H1 (cell line): ENCODE data around the gene ATP13A2. TPM values are rescaled to one million over a fixed set of nuclear protein-coding genes. Genes with fewer than 3 reads are reported as not detected.

Source experiments
- CTCF ChIA-PET: fragments of 300-600 bp; sonication (Branson Sonifier 250); formaldehyde crosslinking; loops from one replicate; lab custom pipeline; 2021; ENCODE audit not compliant: partially characterized antibody; lab: Charles Lee
- POLR2A ChIA-PET: fragments of 300-600 bp; sonication (Branson Sonifier 250); formaldehyde crosslinking; loops from one replicate; lab custom pipeline; 2021; ENCODE audit warnings: inconsistent platforms; ENCODE audit not compliant: partially characterized antibody; lab: Charles Lee
- DNase-seq, 2 experiments: peaks; one replicate each; pipeline versions ENCODE4 v3.0.0 to v3.0.0-alpha.2; 2010 to 2022; ENCODE audit warnings: low spot score in 2 of 2, low read depth in 1 of 2, mixed read lengths in 1 of 2
- FAIRE-seq: peaks from 2 replicates; lab custom pipeline; 2011; peaks lifted over from hg19 to GRCh38; lab: Jason Lieb, UNC
- H2AFZ ChIP-seq: 2 replicates; pipeline ENCODE4 v1.8.1; 2012; ENCODE audit warnings: low read length, inconsistent platforms
- H2AK5ac ChIP-seq: 2 replicates; pipeline ENCODE4 v1.6.1; 2013; ENCODE audit warnings: low read depth, low read length
- H2BK120ac ChIP-seq: replicated peaks from 2 replicates; pipeline ENCODE3; 2013; ENCODE audit warnings: low read depth, low read length, inconsistent platforms
- H2BK12ac ChIP-seq: 2 replicates; pipeline ENCODE4 v1.6.1; 2013; ENCODE audit warnings: low read depth, low read length
- H2BK15ac ChIP-seq: 2 replicates; pipeline ENCODE4 v1.6.1; 2013; ENCODE audit warnings: low read length
- H2BK20ac ChIP-seq: 2 replicates; pipeline ENCODE4 v1.6.1; 2013; ENCODE audit warnings: low read length
- H2BK5ac ChIP-seq: 2 replicates; pipeline ENCODE4 v1.6.1; 2013; ENCODE audit warnings: low read depth, low read length
- H3K14ac ChIP-seq: 2 replicates; pipeline ENCODE4 v1.6.1; 2013; ENCODE audit warnings: inconsistent platforms; ENCODE audit not compliant: insufficient read length
- H3K18ac ChIP-seq: 2 replicates; pipeline ENCODE4 v1.6.1; 2013; ENCODE audit warnings: low read length; ENCODE audit errors: extremely low read depth
- H3K23ac ChIP-seq: 2 replicates; pipeline ENCODE4 v1.6.1; 2013; ENCODE audit warnings: inconsistent platforms; ENCODE audit not compliant: insufficient read length
- H3K23me2 ChIP-seq: 2 replicates; pipeline ENCODE4 v1.6.1; 2013; ENCODE audit warnings: low read depth, low read length
- H3K27ac ChIP-seq: 2 replicates; pipeline ENCODE4 v1.6.1; 2011; ENCODE audit warnings: low read depth, low read length, inconsistent platforms
- H3K27me3 ChIP-seq, 4 experiments: replicated peaks in 1 of 4; 1 replicate in 1 of 4; 2 replicates in 3 of 4; pipeline versions ENCODE4 v1.6.1 to v1.8.1; 2011 to 2013; ENCODE audit warnings: low read length in 3 of 4, mild to moderate bottlenecking in 3 of 4, inconsistent platforms in 2 of 4, mixed read lengths in 2 of 4, moderate library complexity in 1 of 4; ENCODE audit not compliant: control insufficient read depth in 3 of 4, insufficient read depth in 3 of 4; ENCODE audit errors: extremely low read depth in 1 of 4
- H3K36me3 ChIP-seq, 4 experiments: 2 replicates each; pipeline versions ENCODE4 v1.6.1 to v1.8.1; 2011 to 2013; ENCODE audit warnings: mild to moderate bottlenecking in 4 of 4, low read length in 3 of 4, moderate library complexity in 2 of 4, control low read depth in 1 of 4, inconsistent platforms in 1 of 4; ENCODE audit not compliant: insufficient read depth in 4 of 4, control insufficient read depth in 2 of 4
- H3K4ac ChIP-seq: replicated peaks from 2 replicates; pipeline ENCODE3; 2013; ENCODE audit warnings: low read length, low read depth, mixed read lengths, inconsistent platforms; ENCODE audit not compliant: insufficient read length
- H3K4me1 ChIP-seq, 4 experiments: replicated peaks in 1 of 4; 1 replicate in 1 of 4; 2 replicates in 3 of 4; pipeline versions ENCODE4 v1.6.1 to v1.8.1; 2011 to 2013; ENCODE audit warnings: low read length in 3 of 4, inconsistent platforms in 2 of 4, mixed read lengths in 1 of 4; ENCODE audit not compliant: insufficient read depth in 4 of 4, control insufficient read depth in 3 of 4
- H3K4me2 ChIP-seq, 2 experiments: 2 replicates each; pipeline versions ENCODE4 v1.6.1 to v1.8.1; 2011 to 2013; ENCODE audit warnings: low read depth in 2 of 2, low read length in 2 of 2, control low read depth in 1 of 2, inconsistent platforms in 1 of 2, mild to moderate bottlenecking in 1 of 2; ENCODE audit not compliant: insufficient read depth in 1 of 2
- H3K4me3 ChIP-seq, 4 experiments: fragments of 200-600, 300-600 bp in 1 of 4; sonication (generic), shearing (Covaris generic), sonication (Bioruptor Twin) in 1 of 4; 2 replicates each; pipeline versions ENCODE4 v1.5.1 to v1.8.1; 2011 to 2016; ENCODE audit warnings: low read length in 4 of 4, low read depth in 3 of 4, control low read depth in 2 of 4, inconsistent platforms in 2 of 4, mild to moderate bottlenecking in 2 of 4, mixed read lengths in 1 of 4, moderate library complexity in 1 of 4; ENCODE audit not compliant: insufficient read depth in 2 of 4; ENCODE audit errors: extremely low read depth in 1 of 4
- H3K56ac ChIP-seq: replicated peaks from 2 replicates; pipeline ENCODE3; 2013; ENCODE audit warnings: low read depth, mild to moderate bottlenecking, mixed read lengths, low read length, inconsistent platforms; ENCODE audit not compliant: insufficient read length
- H3K79me1 ChIP-seq: 2 replicates; pipeline ENCODE4 v1.6.1; 2013; ENCODE audit warnings: low read depth, low read length, control low read depth
- H3K79me2 ChIP-seq, 2 experiments: 2 replicates each; pipeline versions ENCODE4 v1.6.1 to v1.8.1; 2012 to 2013; ENCODE audit warnings: low read length in 2 of 2, mild to moderate bottlenecking in 2 of 2, inconsistent platforms in 1 of 2; ENCODE audit not compliant: insufficient read depth in 2 of 2, control insufficient read depth in 1 of 2
- H3K9ac ChIP-seq, 4 experiments: replicated peaks in 1 of 4; 1 replicate in 1 of 4; 2 replicates in 3 of 4; pipeline versions ENCODE4 v1.6.1 to v1.8.1; 2011 to 2013; ENCODE audit warnings: low read depth in 3 of 4, low read length in 3 of 4, control low read depth in 2 of 4, mild to moderate bottlenecking in 2 of 4, moderate library complexity in 2 of 4, inconsistent platforms in 1 of 4; ENCODE audit errors: extremely low read depth in 1 of 4
- H3K9me3 ChIP-seq, 2 experiments: 2 replicates each; pipeline versions ENCODE4 v1.6.1 to v1.8.1; 2012 to 2013; ENCODE audit warnings: mild to moderate bottlenecking in 2 of 2, moderate library complexity in 2 of 2, control low read depth in 1 of 2, inconsistent platforms in 1 of 2, low read depth in 1 of 2, low read length in 1 of 2, mixed read lengths in 1 of 2; ENCODE audit not compliant: insufficient read depth in 2 of 2
- H4K20me1 ChIP-seq, 2 experiments: replicated peaks in 1 of 2; 2 replicates each; pipeline versions ENCODE3 to v1.8.1; 2011 to 2013; ENCODE audit warnings: inconsistent platforms in 2 of 2, low read length in 2 of 2, mild to moderate bottlenecking in 1 of 2; ENCODE audit not compliant: insufficient read depth in 2 of 2, control insufficient read depth in 1 of 2
- H4K5ac ChIP-seq: 2 replicates; pipeline ENCODE4 v1.6.1; 2013; ENCODE audit warnings: low read length, low read depth, mixed read lengths, inconsistent platforms; ENCODE audit not compliant: insufficient read length
- H4K8ac ChIP-seq: 2 replicates; pipeline ENCODE4 v1.8.0; 2013; ENCODE audit warnings: mild to moderate bottlenecking, moderate library complexity, low read length, inconsistent platforms; ENCODE audit not compliant: insufficient read depth; ENCODE audit errors: extremely low read depth
- H4K91ac ChIP-seq: replicated peaks from 2 replicates; pipeline ENCODE3; 2013; ENCODE audit warnings: low read length, mixed read lengths, inconsistent platforms; ENCODE audit not compliant: insufficient read length
- ASH2L ChIP-seq: fragments of 200-600, 300-600 bp; sonication (generic); IDR thresholded peaks from one replicate; pipeline ENCODE4 v1.7.1; 2017; ENCODE audit warnings: low read length
- CBX8 ChIP-seq: fragments of 300-800, 300-1000 bp; sonication (generic); IDR thresholded peaks from 2 replicates; pipeline ENCODE4 v1.7.1; 2016; ENCODE audit warnings: low read depth, low read length, borderline replicate concordance
- CHD1 ChIP-seq: IDR thresholded peaks from 2 replicates; pipeline ENCODE4 v1.6.1; 2012; ENCODE audit warnings: low read depth, low read length, improper control_type of control experiment
- CREB1 ChIP-seq: IDR thresholded peaks from 2 replicates; pipeline ENCODE4 v1.6.1; 2012; ENCODE audit warnings: inconsistent platforms
- HDAC2 ChIP-seq, 2 experiments: fragments of 300-600 bp in 1 of 2; sonication (generic) in 1 of 2; IDR thresholded peaks; 2 replicates each; pipeline ENCODE4 v1.6.1; 2011 to 2012; ENCODE audit warnings: low read depth in 2 of 2, low read length in 2 of 2, mild to moderate bottlenecking in 2 of 2, moderate library complexity in 2 of 2, borderline replicate concordance in 1 of 2, inconsistent platforms in 1 of 2
- POLR2A ChIP-seq, 2 experiments: IDR thresholded peaks; 1 replicate in 1 of 2; 2 replicates in 1 of 2; pipeline ENCODE4 v1.6.1; 2011; ENCODE audit warnings: low read depth in 2 of 2, low read length in 2 of 2, mild to moderate bottlenecking in 2 of 2; ENCODE audit errors: control extremely low read depth in 1 of 2
- POU5F1 ChIP-seq: IDR thresholded peaks from 2 replicates; pipeline ENCODE4 v1.6.1; 2011; ENCODE audit warnings: low read depth, mild to moderate bottlenecking, low read length, moderate library complexity
- SIX5 ChIP-seq: IDR thresholded peaks from 2 replicates; pipeline ENCODE4 v1.6.1; 2011; ENCODE audit warnings: mild to moderate bottlenecking, low read depth, low read length
- TAF1 ChIP-seq: IDR thresholded peaks from 2 replicates; pipeline ENCODE4 v1.6.1; 2011; ENCODE audit warnings: mild to moderate bottlenecking, low read depth, low read length
- TBP ChIP-seq: IDR thresholded peaks from 2 replicates; pipeline ENCODE4 v1.6.1; 2011; ENCODE audit warnings: low read depth, low read length, improper control_type of control experiment
- TCF12 ChIP-seq: IDR thresholded peaks from 2 replicates; pipeline ENCODE4 v1.6.1; 2011; ENCODE audit warnings: low read depth, mild to moderate bottlenecking, low read length
- WGBS, 2 experiments: shearing (Covaris generic) in 1 of 2; methylation state at CpG; one replicate each; pipeline versions ENCODE4 v1.1.6 to v1.1.7; 2013 to 2015; ENCODE audit warnings: low lambda C conversion rate in 2 of 2, mixed read lengths in 2 of 2, inconsistent platforms in 1 of 2, low coverage in 1 of 2, missing lambda C conversion rate in 1 of 2; ENCODE audit not compliant: insufficient replicate concordance in 2 of 2, insufficient coverage in 1 of 2, insufficient read length in 1 of 2; ENCODE audit errors: extremely low coverage in 1 of 2, missing lambda C conversion rate in 1 of 2; 5-methylcytosine and 5-hydroxymethylcytosine counted together
- polyA plus RNA-seq, 7 experiments: library from polyadenylated mRNA; depleted of rRNA in 3 of 7; stranded (reverse) in 5 of 7; unstranded in 2 of 7; fragments of >200 nt in 5 of 7; fragments of 200-250 nt in 2 of 7; gene quantifications; 1 replicate in 5 of 7; 2 replicates in 1 of 7; 4 replicates in 1 of 7; pipeline versions ENCODE4 v1.2.1 to v1.2.3, GENCODE V29; 2011 to 2013; ENCODE audit warnings: missing spikeins in 2 of 7, mixed read lengths in 2 of 7
- total RNA-seq: library from RNA; stranded (reverse); fragmentation: NEBNext Ultra II Directional; extraction: Animal tissue kit (Norgen Biotek cat#: 25700); gene quantifications from 2 replicates; pipeline ENCODE4 v1.2.1, GENCODE V29; 2021
- TF ChIP-seq, protein P1 (sequence below): IDR thresholded peaks from 2 replicates; pipeline ENCODE4 v1.6.1; 2011; ENCODE audit warnings: low read length, improper control_type of control experiment

The ATP13A2 gene
- total and polyA plus RNA-seq, 2 of the 8 experiments (the other 6 are each of a cell fraction or from before 2014, with no cell fraction given) = 82.1 to 83.6 TPM

DNA sequence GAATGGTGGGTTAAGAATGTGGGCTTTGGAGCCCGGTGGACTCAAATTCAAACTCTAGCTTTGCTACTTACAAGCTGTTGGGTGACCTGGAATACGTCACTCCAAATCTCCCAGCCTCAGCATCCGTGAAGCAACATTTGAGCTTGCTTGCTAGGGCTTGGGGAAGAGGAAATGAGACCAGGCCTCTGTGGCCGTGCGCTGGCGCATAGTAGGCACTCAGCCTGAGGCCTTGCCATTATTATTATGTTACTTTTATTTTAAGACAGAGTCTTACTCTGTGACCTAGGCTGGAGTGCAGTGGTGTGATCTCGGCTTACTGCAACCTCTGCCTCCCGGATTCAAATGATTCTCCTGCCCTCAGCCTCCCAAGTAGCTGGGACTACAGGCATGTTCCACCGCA is 19.1 kb downstream of the ATP13A2 start:
- Histone ChIP-seq H4K8ac (no peak overlapping the region; the same call in 1 of the 2 replicates), H2BK15ac (no peak overlapping the region), H3K9me3 (no peaks in the 10 kb centered on the region), H2BK120ac (no peak overlapping the region), H3K23me2 (no peaks in the 10 kb centered on the region), H3K4ac (no peak overlapping the region), H3K23ac (no peak overlapping the region), H3K79me1 (no peaks in the 10 kb centered on the region), H3K79me2 (no peaks in the 10 kb centered on the region), H3K27ac (no peak overlapping the region), H2AFZ (no peak overlapping the region), H3K9ac (no peak overlapping the region), H3K18ac (no peak overlapping the region), H3K4me3 (no peak overlapping the region), H2BK12ac (no peak overlapping the region), H4K5ac (no peak overlapping the region), H3K14ac (no peak overlapping the region), H2BK5ac (no peak overlapping the region), H3K27me3 (no peaks in the 10 kb centered on the region), H3K4me2 (no peak overlapping the region), H2BK20ac (no peak overlapping the region), H2AK5ac (no peak overlapping the region), H4K20me1 (peaks cover 0 to 3% of the 10 kb centered on the region in 2 experiments), H3K36me3 (peaks cover 2 to 11% (median 7%) of the 10 kb centered on the region in 4 experiments; a peak in 5 of 8 replicates), H3K56ac (no peak overlapping the region), H4K91ac (no peak overlapping the region), H3K4me1 (no peaks in the 10 kb centered on the region)
- 90% methylated on average over 9 of the region's 9 CpGs; no CpG with 5 or more reads in 1 of the 2 experiments for WGBS, 2 experiments
- FAIRE-seq (no peak), DNase-seq (peak in 1 of 2 experiments; percentile 37)
- ChIA-PET POLR2A (interaction anchor here (0.8 to 1.9 kb wide), 7 partner anchors 10 to 63 kb away, joined by 3 to 6 read pairs (median 3); no protein-coding TSS in a partner anchor), CTCF (interaction anchor here (0.6 to 1.6 kb wide), 8 partner anchors 10 to 289 kb away, joined by 3 to 5 read pairs (median 4); no protein-coding TSS in a partner anchor)
- no peak for TF ChIP-seq POU5F1
- no peak for TF ChIP-seq SIX5
- TF ChIP-seq, protein P1, sequence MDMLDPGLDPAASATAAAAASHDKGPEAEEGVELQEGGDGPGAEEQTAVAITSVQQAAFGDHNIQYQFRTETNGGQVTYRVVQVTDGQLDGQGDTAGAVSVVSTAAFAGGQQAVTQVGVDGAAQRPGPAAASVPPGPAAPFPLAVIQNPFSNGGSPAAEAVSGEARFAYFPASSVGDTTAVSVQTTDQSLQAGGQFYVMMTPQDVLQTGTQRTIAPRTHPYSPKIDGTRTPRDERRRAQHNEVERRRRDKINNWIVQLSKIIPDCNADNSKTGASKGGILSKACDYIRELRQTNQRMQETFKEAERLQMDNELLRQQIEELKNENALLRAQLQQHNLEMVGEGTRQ = no peak
- TF ChIP-seq TCF12 = no peak
- TF ChIP-seq CHD1 = no peak
- no peak for TF ChIP-seq ASH2L
- no peak for TF ChIP-seq CREB1
- no peak for TF ChIP-seq TAF1
- TF ChIP-seq TBP = no peak
- no peak for TF ChIP-seq HDAC2 (IDR thresholded peaks at IDR 0.05; ENCODE audit: borderline replicate concordance in 1 of 2, low read depth in 2 of 2, low read length in 2 of 2)
- no peak for TF ChIP-seq CBX8
- TF ChIP-seq POLR2A (IDR thresholded peaks at IDR 0.05; ENCODE audit: control extremely low read depth in 1 of 2, low read depth in 2 of 2, low read length in 2 of 2) = no peak
